HG03025 (cell line): ENCODE data around the gene PSG6.
"Not testable (repeated sequence)": the region's sequence is repeated elsewhere in the genome, so short reads cannot be mapped to it uniquely, and the experiment has no call there.

ENCODE experiments used
- ATAC-seq: cut with Tn5 transposase; IDR thresholded peaks from one replicate; pipeline ENCODE4 v1.9.1; 2021; ENCODE audit warnings: mild to moderate bottlenecking, moderate library complexity; ENCODE audit not compliant: unreplicated experiment, low FRiP score

The PSG6 gene

GRCh38 chr19:42856866-42857543, 60.7 kb downstream of the PSG6 start:
- ATAC-seq: not testable (repeated sequence)

GRCh38 chr19:42854745-42855144, 62.9 kb downstream of the PSG6 start:
- not testable (repeated sequence) for ATAC-seq

- not testable (repeated sequence) for ATAC-seq
Observed at GRCh38 chr19:42853231-42853630, 64.5 kb downstream of the PSG6 start.

DNA sequence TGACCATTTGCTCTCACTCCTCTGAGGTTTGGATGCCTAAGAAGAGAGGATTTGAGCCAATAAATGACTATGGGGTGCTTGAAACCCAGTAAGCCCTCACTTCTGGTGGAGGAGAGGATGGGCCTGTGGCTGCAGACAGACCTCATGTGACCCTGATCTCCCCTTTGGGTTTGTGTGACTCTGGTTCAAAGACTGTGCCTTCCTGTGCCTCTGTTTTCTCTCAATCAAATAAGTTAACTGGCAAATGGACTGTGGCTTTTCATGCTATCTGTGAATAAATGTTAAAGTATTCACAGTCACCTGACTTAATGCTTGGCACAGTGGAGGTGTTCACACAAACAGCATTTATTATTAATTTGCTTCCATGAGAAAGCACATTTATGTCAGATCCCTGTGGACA, 64.9 kb downstream of the PSG6 start:
- ATAC-seq: not testable (repeated sequence)
